Activated naive CD4-positive, alpha-beta T cell treated with anti-CD3 and anti-CD28 coated beads, Interleukin-2, amount 50 U/mL, for 24 hours (primary cell): ENCODE results near the gene HRH4.

ENCODE experiments used
- H3K27ac Mint-ChIP-seq: one replicate; pipeline ENCODE4 v1.8.0; 2021; ENCODE audit warnings: mild to moderate bottlenecking, mixed read lengths
- H3K27me3 Mint-ChIP-seq: one replicate; pipeline ENCODE4 v1.8.0; 2021; ENCODE audit warnings: mixed read lengths
- H3K36me3 Mint-ChIP-seq: one replicate; pipeline ENCODE4 v1.8.0; 2021; ENCODE audit warnings: mixed read lengths
- H3K4me1 Mint-ChIP-seq: one replicate; pipeline ENCODE4 v1.8.0; 2021; ENCODE audit warnings: mixed read lengths
- H3K4me3 Mint-ChIP-seq: one replicate; pipeline ENCODE4 v1.8.0; 2021; ENCODE audit warnings: mild to moderate bottlenecking, mixed read lengths
- H3K9me3 Mint-ChIP-seq: one replicate; pipeline ENCODE4 v1.8.0; 2021; ENCODE audit warnings: mixed read lengths

The HRH4 gene, protein sequence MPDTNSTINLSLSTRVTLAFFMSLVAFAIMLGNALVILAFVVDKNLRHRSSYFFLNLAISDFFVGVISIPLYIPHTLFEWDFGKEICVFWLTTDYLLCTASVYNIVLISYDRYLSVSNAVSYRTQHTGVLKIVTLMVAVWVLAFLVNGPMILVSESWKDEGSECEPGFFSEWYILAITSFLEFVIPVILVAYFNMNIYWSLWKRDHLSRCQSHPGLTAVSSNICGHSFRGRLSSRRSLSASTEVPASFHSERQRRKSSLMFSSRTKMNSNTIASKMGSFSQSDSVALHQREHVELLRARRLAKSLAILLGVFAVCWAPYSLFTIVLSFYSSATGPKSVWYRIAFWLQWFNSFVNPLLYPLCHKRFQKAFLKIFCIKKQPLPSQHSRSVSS

DNA sequence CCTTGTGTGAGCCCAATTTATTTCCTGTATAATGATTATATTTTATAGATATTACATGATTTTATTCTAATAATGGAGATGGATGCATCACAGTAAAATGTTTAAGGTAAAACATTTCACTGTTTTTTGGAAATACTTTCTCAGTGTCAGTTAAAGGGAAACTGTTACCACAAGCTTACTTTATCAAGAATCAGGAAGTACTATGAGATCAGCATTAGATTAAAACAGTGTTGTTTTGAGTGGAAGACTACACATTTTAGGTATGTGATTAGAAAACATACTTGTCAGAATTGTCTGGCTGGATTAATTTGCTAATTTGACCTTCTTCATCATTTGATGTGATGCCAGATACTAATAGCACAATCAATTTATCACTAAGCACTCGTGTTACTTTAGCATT is at the start of gene HRH4:
Gene HRH4 (plus strand): TSS at position 250 of the 400 bp plus-strand sequence. CDS start 92 bp downstream, at position 342.
- no peaks in the 10 kb centered on the region for H3K9me3 Mint-ChIP-seq
- H3K36me3 Mint-ChIP-seq: no peaks in the 10 kb centered on the region
- no peak within 1 kb of the TSS for H3K27ac Mint-ChIP-seq
- H3K4me1 Mint-ChIP-seq: peaks cover 7% of the 10 kb centered on the region
- H3K4me3 Mint-ChIP-seq: no peak within 1 kb of the TSS
- peaks cover 1% of the 10 kb centered on the region for H3K27me3 Mint-ChIP-seq

DNA sequence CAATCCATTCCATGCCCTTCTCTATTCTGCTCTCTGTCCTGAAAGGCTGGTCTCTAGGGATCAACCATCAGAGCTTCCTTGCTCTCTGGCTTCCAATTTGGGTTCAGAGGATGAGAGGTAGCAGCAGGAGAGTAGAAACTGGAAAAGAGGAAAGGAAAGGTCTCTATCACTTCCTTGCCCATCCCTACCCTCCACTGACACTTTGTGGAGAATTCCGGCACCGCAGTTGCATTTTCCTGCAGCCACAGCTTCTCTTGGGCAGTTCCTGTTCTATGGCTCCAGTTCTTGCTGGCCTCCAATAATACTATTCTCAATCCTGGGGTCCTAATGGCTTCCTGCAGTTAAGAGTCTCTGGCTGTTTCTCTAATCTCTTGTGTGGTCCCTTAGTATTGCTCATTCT is 47.3 kb upstream of the HRH4 start:
- H3K27ac Mint-ChIP-seq: no peak overlapping the region
- no peak overlapping the region for H3K4me3 Mint-ChIP-seq
- H3K27me3 Mint-ChIP-seq: peaks cover 11% of the 10 kb centered on the region
- peaks cover 6% of the 10 kb centered on the region for H3K9me3 Mint-ChIP-seq
- no peaks in the 10 kb centered on the region for H3K36me3 Mint-ChIP-seq
- no peaks in the 10 kb centered on the region for H3K4me1 Mint-ChIP-seq

- Mint-ChIP-seq H3K27me3 (peaks cover 12% of the 10 kb centered on the region), H3K4me3 (no peak overlapping the region), H3K4me1 (no peaks in the 10 kb centered on the region), H3K27ac (no peak overlapping the region), H3K36me3 (peaks cover 4% of the 10 kb centered on the region), H3K9me3 (peaks cover 6% of the 10 kb centered on the region)
Measured at GRCh38 chr18:24414349-24415003, 46.0 kb upstream of the HRH4 start.

DNA sequence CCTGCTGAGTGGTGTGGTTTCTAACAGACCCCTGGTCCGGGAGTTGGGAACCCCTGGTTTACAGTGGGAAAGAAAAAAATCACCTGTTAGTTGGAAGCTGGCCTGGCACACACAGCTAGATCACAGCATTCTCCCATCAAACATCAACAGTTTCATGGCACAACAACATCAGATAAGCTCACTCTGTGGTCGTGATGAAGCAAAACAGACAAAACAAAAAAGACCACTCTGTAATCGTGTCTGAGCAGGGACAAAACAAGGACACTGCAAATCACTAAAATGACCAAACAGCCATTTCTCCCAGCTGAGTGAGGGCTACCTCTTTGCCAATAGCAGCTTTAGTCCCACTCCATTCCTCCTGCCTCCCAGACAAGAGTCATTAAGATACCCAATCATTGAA is 43.0 kb upstream of the HRH4 start:
- Mint-ChIP-seq H3K27ac (no peak overlapping the region), H3K27me3 (peaks cover 17% of the 10 kb centered on the region), H3K36me3 (peaks cover 4% of the 10 kb centered on the region), H3K4me3 (no peak overlapping the region), H3K9me3 (peaks cover 6% of the 10 kb centered on the region), H3K4me1 (no peaks in the 10 kb centered on the region)

GRCh38 chr18:24420551-24420950 is 39.9 kb upstream of the HRH4 start:
- peaks cover 2% of the 10 kb centered on the region for H3K4me1 Mint-ChIP-seq
- no peak overlapping the region for H3K27ac Mint-ChIP-seq
- peaks cover 3% of the 10 kb centered on the region for H3K9me3 Mint-ChIP-seq
- H3K36me3 Mint-ChIP-seq: peaks cover 13% of the 10 kb centered on the region
- H3K27me3 Mint-ChIP-seq: peaks cover 23% of the 10 kb centered on the region
- no peak overlapping the region for H3K4me3 Mint-ChIP-seq

- Mint-ChIP-seq H3K4me1 (peaks cover 10% of the 10 kb centered on the region), H3K36me3 (peaks cover 18% of the 10 kb centered on the region), H3K27me3 (peaks cover 21% of the 10 kb centered on the region), H3K4me3 (no peak overlapping the region), H3K9me3 (peaks cover 10% of the 10 kb centered on the region), H3K27ac (no peak overlapping the region)
Measured at GRCh38 chr18:24421831-24422230, 38.6 kb upstream of the HRH4 start.

DNA sequence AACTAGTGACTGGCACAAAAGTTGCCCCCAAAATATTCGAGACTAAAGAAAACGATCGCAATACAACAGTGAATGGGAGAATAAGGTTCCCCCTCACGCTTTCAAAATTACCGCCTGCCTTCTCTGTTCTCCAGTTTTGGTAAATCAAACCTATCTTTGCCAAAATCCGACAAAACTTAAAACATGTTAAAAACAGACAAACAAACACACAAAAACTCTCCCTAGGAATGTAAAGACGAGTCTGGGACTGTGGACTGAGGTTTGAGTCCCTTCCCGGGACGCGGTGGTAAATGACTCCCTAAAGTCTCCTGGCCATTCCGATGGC is 34.4 kb upstream of the HRH4 start:
- peaks cover 14% of the 10 kb centered on the region for H3K27me3 Mint-ChIP-seq
- H3K27ac Mint-ChIP-seq: peak overlapping the region; percentile 73
- H3K36me3 Mint-ChIP-seq: peaks cover 17% of the 10 kb centered on the region
- H3K4me3 Mint-ChIP-seq: peak overlapping the region; percentile 79
- peaks cover 13% of the 10 kb centered on the region for H3K9me3 Mint-ChIP-seq
- H3K4me1 Mint-ChIP-seq: peaks cover 27% of the 10 kb centered on the region

GRCh38 chr18:24426398-24427294 is 33.8 kb upstream of the HRH4 start, which contains the start of gene IMPACT:
Gene IMPACT, plus strand, starts transcription at chr18:24426670. Its CDS starts 87 bp downstream, at chr18:24426757.
- peaks cover 27% of the 10 kb centered on the region for H3K4me1 Mint-ChIP-seq
- H3K4me3 Mint-ChIP-seq: peak within 1 kb of the TSS; percentile 90
- H3K9me3 Mint-ChIP-seq: peaks cover 13% of the 10 kb centered on the region
- peaks cover 11% of the 10 kb centered on the region for H3K27me3 Mint-ChIP-seq
- peak within 1 kb of the TSS; percentile 96 for H3K27ac Mint-ChIP-seq
- H3K36me3 Mint-ChIP-seq: peaks cover 20% of the 10 kb centered on the region

DNA sequence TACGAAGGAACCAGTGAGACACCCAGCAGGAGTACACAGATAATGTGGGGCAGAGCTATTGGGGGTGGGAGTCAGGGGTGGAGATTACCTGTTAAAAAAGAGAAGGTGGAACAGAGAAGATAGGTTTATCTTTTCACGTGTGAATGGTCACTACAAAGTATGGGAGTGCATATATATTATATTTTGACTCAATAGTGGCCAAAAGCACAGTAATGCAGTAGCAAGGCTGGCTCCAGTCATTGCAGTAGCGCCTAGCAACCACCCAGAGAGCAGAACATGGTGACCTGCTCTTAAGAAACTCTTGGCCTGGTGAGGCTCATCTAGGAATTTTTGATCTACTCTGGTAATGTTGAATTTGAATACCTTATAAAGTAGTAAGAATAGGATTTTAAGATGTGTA is 33.0 kb upstream of the HRH4 start:
- Mint-ChIP-seq H3K36me3 (peaks cover 20% of the 10 kb centered on the region), H3K4me3 (peak overlapping the region; percentile 90), H3K4me1 (peaks cover 27% of the 10 kb centered on the region), H3K27ac (no peak overlapping the region), H3K9me3 (peaks cover 13% of the 10 kb centered on the region), H3K27me3 (peaks cover 6% of the 10 kb centered on the region)

GRCh38 chr18:24428709-24429108 is 31.7 kb upstream of the HRH4 start:
- Mint-ChIP-seq H3K4me1 (peaks cover 27% of the 10 kb centered on the region), H3K27me3 (peaks cover 4% of the 10 kb centered on the region), H3K27ac (no peak overlapping the region), H3K4me3 (no peak overlapping the region), H3K9me3 (peaks cover 13% of the 10 kb centered on the region), H3K36me3 (peaks cover 17% of the 10 kb centered on the region)

DNA sequence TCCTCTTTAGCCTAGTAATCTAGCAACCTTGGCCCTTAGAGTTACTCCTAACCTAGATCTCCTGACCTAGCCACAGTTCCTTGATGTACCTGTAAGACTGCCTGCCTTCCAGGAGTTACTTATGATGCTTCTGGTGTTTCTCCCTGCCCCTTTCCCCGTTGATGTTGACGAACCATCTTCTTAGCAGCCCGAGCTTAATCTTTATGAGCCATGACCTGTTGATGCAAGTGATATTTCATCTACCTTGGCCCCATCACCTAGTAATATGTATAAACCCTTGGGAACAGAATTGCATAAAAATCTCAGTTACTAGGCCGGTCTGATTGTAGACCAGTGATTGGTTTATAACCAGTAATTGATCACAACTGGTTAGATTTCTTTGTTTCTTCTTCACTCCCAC is 31.2 kb upstream of the HRH4 start:
- Mint-ChIP-seq H3K4me3 (no peak overlapping the region), H3K27me3 (peaks cover 2% of the 10 kb centered on the region), H3K36me3 (peaks cover 17% of the 10 kb centered on the region), H3K4me1 (peaks cover 27% of the 10 kb centered on the region), H3K27ac (no peak overlapping the region), H3K9me3 (peaks cover 13% of the 10 kb centered on the region)

GRCh38 chr18:24432618-24433017 is 27.8 kb upstream of the HRH4 start:
- peaks cover 10% of the 10 kb centered on the region for H3K4me1 Mint-ChIP-seq

DNA sequence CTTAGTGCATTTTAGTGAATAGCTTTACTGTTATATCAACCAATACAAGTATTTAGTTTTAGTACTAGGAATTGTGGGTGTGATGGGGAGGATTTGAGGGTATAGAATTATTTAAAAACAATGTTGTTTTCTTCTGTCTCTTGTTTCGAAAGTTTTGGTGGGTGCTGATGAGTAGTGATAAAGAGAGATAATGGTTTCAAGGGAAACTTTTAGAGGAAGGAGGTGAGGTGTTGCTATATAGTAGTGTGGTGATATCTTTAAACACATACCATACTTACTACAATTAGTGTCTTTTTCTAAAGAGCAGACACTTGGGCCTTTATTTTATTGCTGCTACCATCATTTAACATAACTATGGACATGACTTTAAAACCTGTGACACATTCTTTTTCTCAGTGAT is 23.5 kb upstream of the HRH4 start:
- Mint-ChIP-seq H3K27me3 (no peaks in the 10 kb centered on the region), H3K9me3 (no peaks in the 10 kb centered on the region), H3K4me3 (no peak overlapping the region), H3K4me1 (no peaks in the 10 kb centered on the region), H3K27ac (no peak overlapping the region), H3K36me3 (peaks cover 19% of the 10 kb centered on the region)

More at GRCh38 chr18:24432618-24433017, 27.8 kb upstream of the HRH4 start:
- no peak overlapping the region for H3K4me3 Mint-ChIP-seq
- peaks cover 7% of the 10 kb centered on the region for H3K36me3 Mint-ChIP-seq
- no peaks in the 10 kb centered on the region for H3K27me3 Mint-ChIP-seq
- peaks cover 4% of the 10 kb centered on the region for H3K9me3 Mint-ChIP-seq
- no peak overlapping the region for H3K27ac Mint-ChIP-seq

GRCh38 chr18:24443870-24444269 is 16.6 kb upstream of the HRH4 start:
- Mint-ChIP-seq H3K9me3 (no peaks in the 10 kb centered on the region), H3K36me3 (peaks cover 28% of the 10 kb centered on the region), H3K27ac (no peak overlapping the region), H3K4me3 (no peak overlapping the region), H3K4me1 (peaks cover 3% of the 10 kb centered on the region), H3K27me3 (no peaks in the 10 kb centered on the region)

DNA sequence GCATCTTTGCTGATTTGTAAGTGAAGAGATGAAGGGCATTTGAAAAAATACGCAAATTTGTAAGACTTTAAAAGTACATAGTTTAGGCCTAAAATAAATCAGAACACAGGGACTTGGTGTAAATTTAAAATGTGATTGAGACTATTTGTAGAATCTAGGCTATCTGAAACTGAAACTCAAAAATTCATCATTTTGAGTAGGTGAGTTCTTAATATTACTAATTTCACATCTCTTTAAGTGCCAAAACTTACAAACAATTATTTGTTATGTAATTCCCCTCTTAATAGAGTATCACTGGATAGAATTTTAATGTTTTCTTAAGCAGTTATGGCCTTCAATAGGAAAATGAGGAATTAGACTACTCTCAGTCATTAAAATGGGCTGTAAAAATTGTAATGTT is 14.0 kb upstream of the HRH4 start:
- H3K27ac Mint-ChIP-seq: no peak overlapping the region
- H3K4me1 Mint-ChIP-seq: peaks cover 3% of the 10 kb centered on the region
- no peaks in the 10 kb centered on the region for H3K27me3 Mint-ChIP-seq
- no peak overlapping the region for H3K4me3 Mint-ChIP-seq
- peaks cover 32% of the 10 kb centered on the region for H3K36me3 Mint-ChIP-seq
- H3K9me3 Mint-ChIP-seq: no peaks in the 10 kb centered on the region
